Measurements from ENCODE around the gene OR5H1. TPM values are rescaled to one million over a fixed set of nuclear protein-coding genes. Genes with fewer than 3 reads are reported as not detected.

The OR5H1 gene
- total and polyA plus RNA-seq, 2 experiments from 2014 or later: not detected

DNA sequence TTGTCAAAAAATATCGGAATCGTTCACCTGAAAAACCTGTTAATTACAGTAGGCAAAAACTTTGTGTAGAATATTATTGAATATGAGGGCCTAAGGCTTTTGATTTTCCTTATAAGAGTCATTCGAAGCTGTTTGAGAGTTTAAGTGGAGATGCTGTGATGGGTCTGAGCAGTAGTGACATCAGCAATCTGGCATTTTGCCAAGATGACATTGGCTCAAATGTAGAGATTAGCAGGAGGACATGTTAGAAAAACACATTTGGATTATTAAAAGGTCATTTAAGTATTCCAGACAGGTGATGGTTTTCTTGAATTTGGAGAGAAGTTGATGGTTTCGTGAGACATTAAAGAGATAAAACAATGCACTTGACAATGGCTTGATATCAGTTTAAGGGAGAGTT is 30.7 kb upstream of the OR5H1 start:
- TF ChIP-seq, protein P1, sequence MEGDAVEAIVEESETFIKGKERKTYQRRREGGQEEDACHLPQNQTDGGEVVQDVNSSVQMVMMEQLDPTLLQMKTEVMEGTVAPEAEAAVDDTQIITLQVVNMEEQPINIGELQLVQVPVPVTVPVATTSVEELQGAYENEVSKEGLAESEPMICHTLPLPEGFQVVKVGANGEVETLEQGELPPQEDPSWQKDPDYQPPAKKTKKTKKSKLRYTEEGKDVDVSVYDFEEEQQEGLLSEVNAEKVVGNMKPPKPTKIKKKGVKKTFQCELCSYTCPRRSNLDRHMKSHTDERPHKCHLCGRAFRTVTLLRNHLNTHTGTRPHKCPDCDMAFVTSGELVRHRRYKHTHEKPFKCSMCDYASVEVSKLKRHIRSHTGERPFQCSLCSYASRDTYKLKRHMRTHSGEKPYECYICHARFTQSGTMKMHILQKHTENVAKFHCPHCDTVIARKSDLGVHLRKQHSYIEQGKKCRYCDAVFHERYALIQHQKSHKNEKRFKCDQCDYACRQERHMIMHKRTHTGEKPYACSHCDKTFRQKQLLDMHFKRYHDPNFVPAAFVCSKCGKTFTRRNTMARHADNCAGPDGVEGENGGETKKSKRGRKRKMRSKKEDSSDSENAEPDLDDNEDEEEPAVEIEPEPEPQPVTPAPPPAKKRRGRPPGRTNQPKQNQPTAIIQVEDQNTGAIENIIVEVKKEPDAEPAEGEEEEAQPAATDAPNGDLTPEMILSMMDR (IDR thresholded peaks at IDR 0.05; ENCODE audit: poor library complexity): no peak
- TF ChIP-seq EZH2phosphoT487 (IDR thresholded peaks at IDR 0.05; ENCODE audit: low read depth, severe bottlenecking, unreplicated experiment): no peak
- TF ChIP-seq EZH2 (IDR thresholded peaks at IDR 0.05; ENCODE audit: borderline replicate concordance): no peak
- no peaks in the 10 kb centered on the region for H3K79me2 ChIP-seq
- no peak overlapping the region for H3K4me3 ChIP-seq
- no peaks in the 10 kb centered on the region for H3K27me3 ChIP-seq
- H4K20me1 ChIP-seq (ENCODE audit: insufficient read depth, poor library complexity, severe bottlenecking): no peaks in the 10 kb centered on the region
- H3K36me3 ChIP-seq (replicated peaks; ENCODE audit: insufficient read depth, low read depth): no peaks in the 10 kb centered on the region
- H3K9me3 ChIP-seq (ENCODE audit: low read depth): no peaks in the 10 kb centered on the region
- no peak overlapping the region for H2AFZ ChIP-seq
- no peak overlapping the region for H3K4me2 ChIP-seq
- no peaks in the 10 kb centered on the region for H3K4me1 ChIP-seq (ENCODE audit: insufficient read depth)
- no peak overlapping the region for H3K27ac ChIP-seq
- DNase-seq (ENCODE audit: low spot score): no peak
- WGBS (ENCODE audit: low lambda C conversion rate, missing lambda C conversion rate): 96% methylated on average over 4 of the region's 4 CpGs
- no peaks in the 10 kb centered on the region for H3K9me2 ChIP-seq (replicated peaks; ENCODE audit: insufficient read depth)

DNA sequence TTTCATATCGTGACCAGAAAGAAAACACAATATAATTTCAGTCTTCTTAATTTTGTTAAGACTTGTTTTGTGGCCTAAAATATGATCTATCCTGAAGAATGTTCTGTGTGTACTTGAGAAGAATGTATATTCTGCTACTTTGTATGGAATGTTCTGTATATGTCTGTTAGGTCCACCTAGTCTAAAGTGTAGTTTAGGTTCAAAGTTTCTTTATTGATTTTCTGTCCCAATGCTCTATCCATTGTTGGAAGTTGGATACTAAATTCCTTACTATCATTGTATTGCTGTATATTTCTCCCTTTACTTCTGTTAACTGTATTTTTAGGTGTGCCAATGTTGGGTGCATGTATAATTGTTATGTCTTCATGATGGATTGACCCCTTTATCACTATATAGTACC is 22.4 kb upstream of the OR5H1 start:
- WGBS (ENCODE audit: low lambda C conversion rate, missing lambda C conversion rate): 96% methylated on average over 1 of the region's 1 CpG
- no peak overlapping the region for H3K27ac ChIP-seq

DNA sequence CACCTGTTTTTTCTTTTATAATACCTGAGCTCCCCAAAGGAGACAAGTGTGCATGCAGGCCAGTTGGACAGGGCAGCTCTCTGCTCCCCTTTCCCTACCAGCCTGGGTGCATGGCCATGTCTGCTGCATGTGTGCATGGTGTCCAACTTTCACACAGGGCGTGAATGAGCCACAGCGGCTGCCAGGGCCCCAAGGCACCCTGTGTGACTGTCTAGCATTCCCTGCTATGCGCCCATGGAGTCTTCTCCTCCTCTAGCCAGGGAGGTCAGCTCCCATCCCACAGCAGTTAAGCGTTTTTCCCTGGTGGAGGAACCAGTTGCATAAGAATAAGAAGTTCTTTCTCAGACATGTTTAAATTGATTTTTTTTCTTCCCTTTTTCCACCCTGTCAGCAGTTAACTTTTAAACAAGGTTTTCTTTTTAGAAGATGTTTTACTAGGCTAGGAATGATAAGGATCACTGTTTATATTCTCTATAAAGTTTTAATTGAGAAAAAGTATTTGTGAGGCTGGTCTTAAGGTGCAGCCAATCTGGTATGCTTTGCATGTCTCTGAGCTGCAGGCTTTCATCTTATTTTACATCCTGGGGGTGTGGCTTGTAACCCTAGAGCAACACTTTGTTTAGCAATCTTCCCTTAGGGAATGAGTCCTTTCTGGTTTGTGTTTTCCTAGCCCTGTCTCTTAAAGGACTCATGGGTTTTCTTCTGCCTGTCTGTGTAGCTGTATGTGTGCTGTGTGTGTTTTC is 20.5 kb upstream of the OR5H1 start:
- H3K27me3 ChIP-seq: no peaks in the 10 kb centered on the region
- no peak overlapping the region for H2AFZ ChIP-seq
- no peaks in the 10 kb centered on the region for H3K9me2 ChIP-seq (replicated peaks; ENCODE audit: insufficient read depth)
- H3K27ac ChIP-seq: no peak overlapping the region
- H3K4me3 ChIP-seq: no peak overlapping the region
- H3K79me2 ChIP-seq: no peaks in the 10 kb centered on the region
- no peak for TF ChIP-seq EZH2 (IDR thresholded peaks at IDR 0.05; ENCODE audit: borderline replicate concordance)
- TF ChIP-seq EZH2phosphoT487 (IDR thresholded peaks at IDR 0.05; ENCODE audit: low read depth, severe bottlenecking, unreplicated experiment): no peak
- TF ChIP-seq, protein P1 (IDR thresholded peaks at IDR 0.05; ENCODE audit: poor library complexity): no peak
- no peaks in the 10 kb centered on the region for H3K36me3 ChIP-seq (replicated peaks; ENCODE audit: insufficient read depth, low read depth)
- H3K9me3 ChIP-seq (ENCODE audit: low read depth): peaks cover 5% of the 10 kb centered on the region
- 62% methylated on average over 4 of the region's 4 CpGs for WGBS (ENCODE audit: low lambda C conversion rate, missing lambda C conversion rate)
- no peaks in the 10 kb centered on the region for H3K4me1 ChIP-seq (ENCODE audit: insufficient read depth)
- DNase-seq (ENCODE audit: low spot score): no peak
- H3K4me2 ChIP-seq: no peak overlapping the region
- no peaks in the 10 kb centered on the region for H4K20me1 ChIP-seq (ENCODE audit: insufficient read depth, poor library complexity, severe bottlenecking)

More for the DNA sequence above, 22.4 kb upstream of the OR5H1 start:
- Histone ChIP-seq H2AFZ (no peak overlapping the region), H4K20me1 (ENCODE audit: insufficient read depth, poor library complexity, severe bottlenecking) (no peaks in the 10 kb centered on the region), H3K4me3 (no peak overlapping the region), H3K79me2 (no peaks in the 10 kb centered on the region), H3K4me2 (no peak overlapping the region), H3K27me3 (no peaks in the 10 kb centered on the region), H3K9me3 (ENCODE audit: low read depth) (peaks cover 5% of the 10 kb centered on the region), H3K4me1 (ENCODE audit: insufficient read depth) (no peaks in the 10 kb centered on the region), H3K9me2 (replicated peaks; ENCODE audit: insufficient read depth) (no peaks in the 10 kb centered on the region), H3K36me3 (replicated peaks; ENCODE audit: insufficient read depth, low read depth) (no peaks in the 10 kb centered on the region)
- TF ChIP-seq, protein P1 (IDR thresholded peaks at IDR 0.05; ENCODE audit: poor library complexity): no peak
- no peak for TF ChIP-seq EZH2phosphoT487 (IDR thresholded peaks at IDR 0.05; ENCODE audit: low read depth, severe bottlenecking, unreplicated experiment)
- TF ChIP-seq EZH2 (IDR thresholded peaks at IDR 0.05; ENCODE audit: borderline replicate concordance): no peak
- DNase-seq (ENCODE audit: low spot score): no peak

All from hepatocyte (in vitro differentiated cells).